HG03097 (cell line): ENCODE results near the gene SLC17A4.

Experiments used
- ATAC-seq: cut with Tn5 transposase; IDR thresholded peaks from one replicate; pipeline ENCODE4 v1.9.1; 2021; ENCODE audit not compliant: unreplicated experiment, low FRiP score

Gene SLC17A4

DNA sequence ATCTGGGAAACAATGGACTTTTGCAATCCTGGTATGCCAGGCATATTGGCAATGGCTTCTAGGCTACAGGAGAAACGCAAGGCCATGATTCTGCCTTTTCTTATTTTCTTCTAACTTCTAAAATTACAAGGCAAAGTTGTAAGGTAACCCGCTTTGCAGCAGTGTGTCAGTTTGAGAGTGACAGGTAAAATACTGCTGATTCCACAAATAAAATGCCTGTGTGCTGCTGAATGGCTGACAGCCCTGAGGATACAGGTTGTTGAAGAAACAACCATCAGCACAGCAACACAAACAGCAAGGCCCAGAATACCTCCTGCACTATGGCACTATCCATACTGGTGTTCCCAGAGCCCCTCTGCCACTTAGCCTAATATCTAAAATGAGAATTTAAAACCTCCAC, 40.2 kb downstream of the SLC17A4 start:
- no peak for ATAC-seq

GRCh38 chr6:25801436-25801835, 46.9 kb downstream of the SLC17A4 start:
- no peak for ATAC-seq

DNA sequence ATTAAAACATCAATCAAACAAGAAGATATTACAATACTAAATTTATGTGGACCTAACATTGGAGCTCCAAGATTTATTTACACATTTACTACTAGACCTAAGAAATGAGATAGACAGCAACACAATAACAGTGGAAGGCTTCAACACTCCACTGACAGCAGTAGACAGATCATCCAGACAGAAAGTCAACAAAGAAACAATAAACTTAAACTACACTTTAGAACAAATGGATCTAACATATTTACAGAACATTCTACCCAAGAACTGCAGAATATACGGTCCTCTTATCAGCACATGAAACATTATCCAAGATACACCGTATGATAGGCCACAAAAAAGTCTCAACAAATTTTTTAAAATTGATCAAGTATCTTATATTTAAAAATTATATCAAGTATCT, 50.3 kb downstream of the SLC17A4 start:
- ATAC-seq = no peak

GRCh38 chr6:25815194-25815593, 60.7 kb downstream of the SLC17A4 start:
- ATAC-seq = no peak

DNA sequence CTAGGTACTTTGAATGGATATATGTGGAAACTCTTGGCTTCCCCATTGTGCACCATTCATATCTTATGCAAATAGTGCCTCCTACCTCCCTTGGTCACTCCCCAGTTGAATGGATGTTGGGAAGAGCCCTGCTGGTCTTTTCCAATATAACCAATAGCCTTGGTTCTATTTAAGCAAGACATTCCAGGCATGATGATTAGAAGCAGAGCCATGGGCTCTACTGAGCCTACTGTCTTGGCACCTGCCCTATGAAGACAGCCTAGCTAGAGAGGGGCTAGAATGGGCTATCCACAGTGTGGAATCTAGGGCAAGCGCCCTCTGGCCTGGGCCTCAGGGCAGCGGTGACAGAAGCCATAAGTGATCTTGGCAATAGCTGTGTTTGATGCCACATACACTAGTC, 61.7 kb downstream of the SLC17A4 start:
- no peak for ATAC-seq

DNA sequence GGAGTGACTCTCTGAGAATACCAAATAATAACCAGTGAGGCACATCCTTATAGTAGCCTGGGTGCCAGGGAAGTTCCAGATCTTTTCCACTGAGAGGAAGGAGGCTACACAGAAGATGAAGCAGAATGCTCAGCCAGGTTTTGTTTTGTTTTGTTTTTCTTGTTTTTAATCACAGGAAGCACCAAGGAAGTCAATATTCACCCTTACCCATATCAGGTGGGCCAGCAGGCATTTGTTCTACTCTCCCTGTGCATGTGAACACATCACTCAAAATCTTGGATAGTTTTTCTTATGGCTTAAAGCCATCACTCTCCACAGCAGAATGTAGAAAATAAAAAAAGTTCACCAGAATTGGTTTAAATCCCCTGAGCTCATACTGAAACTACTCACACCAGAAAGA, 66.8 kb downstream of the SLC17A4 start:
- no peak for ATAC-seq

- ATAC-seq = no peak
Measured at GRCh38 chr6:25829375-25829774, 74.8 kb downstream of the SLC17A4 start.

GRCh38 chr6:25830458-25830857, 75.9 kb downstream of the SLC17A4 start:
- no peak for ATAC-seq
